ENCODE results near the gene ABCA4.
"Not testable (repeated sequence)": the region's sequence is repeated elsewhere in the genome, so short reads cannot be mapped to it uniquely, and the experiment has no call there.

The ABCA4 gene

DNA sequence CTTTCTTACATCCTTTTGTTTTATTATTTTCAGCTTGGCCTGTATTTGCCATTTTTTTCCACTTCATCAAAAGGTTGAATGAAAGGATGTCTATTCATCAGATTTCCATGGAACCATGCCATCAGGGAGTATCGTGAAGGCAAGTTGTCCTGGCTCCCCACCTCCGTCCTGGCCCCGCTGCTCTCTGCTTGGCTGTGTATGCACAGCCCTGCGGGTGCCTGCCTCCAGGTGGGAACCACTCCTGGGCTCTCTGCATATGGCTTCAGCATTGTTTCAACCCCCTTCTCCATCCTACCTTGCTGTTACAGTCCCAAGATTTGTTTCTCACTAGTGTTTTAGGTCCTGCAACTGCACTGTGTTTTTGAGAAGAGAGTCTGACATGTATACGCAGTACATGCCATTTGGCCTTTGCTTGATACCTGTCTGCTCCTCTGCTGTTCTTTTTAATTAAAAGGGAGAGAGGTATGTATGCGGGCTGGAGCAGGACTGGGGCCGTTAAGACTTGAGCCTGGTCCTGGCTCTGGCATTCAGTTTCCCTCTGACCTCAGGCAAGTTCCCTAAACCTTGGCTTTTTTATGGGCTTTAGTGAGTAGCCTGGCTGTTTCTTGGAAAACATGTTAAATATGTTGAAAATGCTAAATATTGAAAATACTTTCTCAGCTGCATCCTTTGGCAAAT lies 141.8 kb downstream of the ABCA4 start:
- DNase-seq (ENCODE audit: low read depth in 2 of 2) = no peak

GRCh38 chr1:93977598-93977945 lies 143.4 kb downstream of the ABCA4 start:
- DNase-seq (ENCODE audit: low read depth in 2 of 2) = no peak

GRCh38 chr1:93976711-93977597 lies 144.0 kb downstream of the ABCA4 start:
- DNase-seq (ENCODE audit: low read depth in 2 of 2) = no peak

DNA sequence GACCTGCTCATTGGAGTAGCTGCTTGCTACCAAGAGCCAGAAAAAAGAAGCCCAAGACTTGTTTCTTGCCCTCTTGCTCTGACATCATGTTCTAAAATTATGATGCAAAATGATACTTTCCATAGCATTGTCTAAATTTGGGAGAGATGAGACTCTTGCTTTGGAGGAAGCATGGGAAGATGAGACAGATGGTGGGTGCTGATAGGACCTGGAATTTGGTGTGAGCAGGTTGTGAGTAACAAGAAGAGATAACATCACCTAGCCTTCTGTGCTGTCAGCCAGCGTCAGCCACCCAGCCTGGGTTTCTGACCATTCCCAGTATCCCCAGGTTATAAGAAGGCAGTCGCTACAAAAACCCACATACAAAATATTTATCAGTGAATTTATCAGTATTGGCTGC lies 144.7 kb downstream of the ABCA4 start:
- DNase-seq (ENCODE audit: low read depth in 2 of 2) = no peak

DNA sequence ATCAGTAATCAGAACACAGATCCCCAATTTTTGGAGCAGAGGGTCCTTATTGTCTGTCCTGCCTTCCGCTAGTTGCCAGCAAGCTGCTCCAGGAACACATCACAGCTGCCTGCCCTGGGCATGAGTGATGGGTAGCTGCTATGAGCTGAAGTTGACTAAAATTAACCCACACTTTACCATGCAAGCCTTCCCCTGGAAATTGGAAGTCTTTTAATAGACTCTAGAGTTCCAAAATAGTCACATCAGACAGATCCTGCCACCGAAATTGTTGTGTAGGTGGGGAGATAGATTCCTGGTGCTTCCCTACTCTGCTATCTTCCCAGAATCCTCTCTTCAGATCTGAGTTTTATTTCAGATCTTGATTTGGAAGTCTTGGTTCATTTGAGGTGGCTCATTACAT lies 148.6 kb downstream of the ABCA4 start:
- DNase-seq (ENCODE audit: low read depth in 2 of 2) = no peak

- DNase-seq (ENCODE audit: low read depth in 2 of 2) = no peak
These were observed 151.1 kb downstream of the ABCA4 start for GRCh38 chr1:93969887-93970286.

GRCh38 chr1:93969371-93969770 lies 151.6 kb downstream of the ABCA4 start:
- DNase-seq (ENCODE audit: low read depth in 2 of 2) = no peak

DNA sequence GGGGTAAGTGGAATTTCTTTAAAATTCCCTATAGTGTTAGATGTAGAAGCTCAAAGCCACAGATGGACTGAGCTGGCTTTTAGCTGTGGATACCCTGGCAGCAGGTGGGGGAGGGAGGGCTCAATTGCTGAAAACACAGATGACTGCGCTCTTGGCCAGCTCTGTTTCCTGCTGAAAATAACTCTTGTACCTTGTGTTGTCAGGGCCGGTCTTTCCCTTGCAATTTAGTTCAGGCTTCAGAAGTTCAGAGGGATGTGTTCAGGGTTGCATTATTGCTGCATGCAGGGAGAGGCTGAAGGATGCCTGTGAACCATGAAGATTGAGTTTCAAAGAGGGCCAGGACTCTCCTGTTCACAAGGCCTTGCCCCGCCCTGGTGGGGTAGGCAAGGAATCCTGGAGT lies 153.6 kb downstream of the ABCA4 start:
- DNase-seq (ENCODE audit: low read depth in 2 of 2) = no peak

GRCh38 chr1:93965888-93966287 lies 155.1 kb downstream of the ABCA4 start:
- DNase-seq (ENCODE audit: low read depth in 2 of 2) = no peak

- no peak for DNase-seq (ENCODE audit: low read depth in 2 of 2)
These were observed 155.7 kb downstream of the ABCA4 start for GRCh38 chr1:93965256-93965655.

- DNase-seq (ENCODE audit: low read depth in 2 of 2) = no peak
These were observed 156.2 kb downstream of the ABCA4 start for GRCh38 chr1:93964777-93965200.

GRCh38 chr1:93964096-93964776 lies 156.7 kb downstream of the ABCA4 start:
- no peak for DNase-seq (ENCODE audit: low read depth in 2 of 2)

DNA sequence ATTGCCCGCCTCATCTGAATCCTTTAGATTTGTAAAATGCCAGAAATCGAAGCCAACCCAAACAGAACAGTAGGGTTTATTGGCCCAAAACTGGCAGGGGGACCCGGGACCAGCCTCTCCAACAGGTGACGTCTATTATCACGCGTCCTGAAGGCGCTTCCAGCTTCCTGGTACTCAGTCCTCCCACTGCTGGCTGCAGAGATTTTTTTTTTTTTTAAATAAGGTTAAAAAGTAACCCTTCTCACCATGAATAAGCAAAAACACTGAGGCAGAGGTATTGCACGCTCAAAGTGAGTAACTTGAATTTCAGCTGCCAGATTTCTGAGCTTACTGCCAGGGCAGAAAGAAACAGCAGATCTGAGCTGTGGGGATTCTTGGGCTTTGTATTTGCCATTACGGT lies 157.4 kb downstream of the ABCA4 start:
- no peak for DNase-seq (ENCODE audit: low read depth in 2 of 2)

- DNase-seq (ENCODE audit: low read depth in 2 of 2) = no peak
These were observed 159.0 kb downstream of the ABCA4 start for GRCh38 chr1:93961906-93962305.

DNA sequence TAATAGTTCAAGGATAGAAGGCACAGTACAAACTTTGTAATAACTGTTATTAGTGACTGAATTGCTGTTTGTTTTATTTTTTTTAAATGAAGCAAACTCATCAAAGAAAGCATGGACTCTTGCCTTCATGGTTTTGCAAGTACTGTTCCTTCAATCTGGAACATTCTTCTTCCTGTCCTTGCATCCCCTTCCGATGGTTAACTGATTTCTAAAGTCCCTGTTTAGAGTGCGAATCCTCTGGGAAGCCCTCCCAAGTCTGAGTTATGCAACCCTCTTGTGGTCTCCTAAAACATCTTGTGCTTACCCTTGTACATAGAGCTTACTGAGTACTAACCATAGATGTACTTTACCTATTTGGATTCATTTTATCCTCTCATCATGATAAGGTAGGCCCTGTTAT lies 159.5 kb downstream of the ABCA4 start:
- no peak for DNase-seq (ENCODE audit: low read depth in 2 of 2)

- no peak for DNase-seq (ENCODE audit: low read depth in 2 of 2)
These were observed 160.3 kb downstream of the ABCA4 start for GRCh38 chr1:93960641-93961147.

GRCh38 chr1:93959413-93959812 lies 161.5 kb downstream of the ABCA4 start:
- DNase-seq (ENCODE audit: low read depth in 2 of 2) = no peak

GRCh38 chr1:93958726-93959100 lies 162.2 kb downstream of the ABCA4 start:
- DNase-seq (ENCODE audit: low read depth in 2 of 2) = no peak

DNA sequence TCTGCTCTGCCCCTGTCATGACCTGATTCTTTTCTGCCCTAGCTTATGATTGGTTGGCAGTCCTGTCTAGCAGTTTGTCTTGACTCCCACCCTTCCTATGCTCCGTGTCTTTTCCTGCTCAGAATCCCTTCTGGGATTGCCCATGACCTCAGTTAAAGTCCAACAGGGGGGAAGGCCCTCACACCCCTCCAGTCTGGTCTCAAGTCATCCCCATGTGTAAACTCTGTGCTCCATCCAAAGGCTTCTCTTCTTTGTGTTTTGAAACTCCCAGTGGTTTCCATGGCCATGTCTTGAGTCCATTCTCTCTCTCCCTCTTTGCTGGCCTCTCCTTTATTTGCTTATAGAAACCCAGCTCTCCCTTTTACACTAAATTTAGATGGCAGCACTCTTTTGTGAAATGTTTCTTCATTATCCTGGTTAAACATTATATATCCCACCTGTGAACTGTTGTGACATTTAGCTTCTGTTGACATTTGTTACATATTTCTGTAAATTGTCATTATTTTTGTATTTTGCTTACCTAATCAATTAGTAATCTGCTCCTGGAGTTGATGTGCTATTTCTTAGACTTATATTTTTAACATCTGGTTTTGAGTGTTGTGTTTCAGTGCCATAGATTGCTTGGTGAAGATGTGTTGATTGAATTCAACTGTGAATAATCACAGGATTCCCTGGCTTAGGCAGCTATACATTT lies 162.8 kb downstream of the ABCA4 start:
- DNase-seq (ENCODE audit: low read depth in 2 of 2) = no peak

- DNase-seq (ENCODE audit: low read depth in 2 of 2) = no peak
These were observed 165.2 kb downstream of the ABCA4 start for GRCh38 chr1:93955765-93956164.

DNA sequence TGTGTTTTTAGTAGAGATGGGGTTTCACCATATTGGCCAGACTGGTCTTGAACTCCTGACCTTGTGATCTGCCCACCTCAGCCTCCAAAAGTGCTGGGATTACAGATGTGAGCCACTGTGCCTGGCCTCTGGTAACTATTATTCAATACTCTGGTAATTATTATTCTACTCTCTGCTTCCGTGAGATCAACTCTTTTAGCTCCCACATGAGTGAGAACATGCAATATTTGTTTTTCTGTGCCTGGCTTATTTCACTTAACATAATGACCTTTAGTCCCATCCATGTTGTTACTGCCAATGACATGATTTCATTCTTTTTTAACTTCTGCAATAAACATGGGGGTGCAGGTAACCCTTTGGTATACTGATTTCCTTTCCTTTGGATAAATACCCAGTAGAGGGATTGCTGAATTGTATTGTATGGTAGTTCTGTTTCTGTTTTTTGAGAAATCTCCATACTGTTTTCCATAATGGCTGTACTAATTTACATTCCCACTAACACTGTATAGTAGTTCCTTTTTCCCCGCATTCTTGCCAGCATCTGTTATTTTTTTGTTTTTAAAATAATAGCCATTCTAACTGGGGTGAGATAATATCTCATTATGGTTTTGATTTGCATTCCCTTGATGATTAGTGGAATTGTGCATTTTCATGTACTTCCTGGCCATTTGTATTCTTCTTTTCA lies 173.8 kb downstream of the ABCA4 start:
- DNase-seq (ENCODE audit: low read depth in 2 of 2) = not testable (repeated sequence)
